H9 (cell line): Measurements from ENCODE around the gene ZNF98. TPM values are rescaled to one million over a fixed set of nuclear protein-coding genes. Genes with fewer than 3 reads are reported as not detected.

Experiments
- DNase-seq: peaks from one replicate; pipeline ENCODE4 v3.0.0-alpha.2; 2017
- H2AFZ ChIP-seq: one replicate; pipeline ENCODE4 v1.6.1; 2013; ENCODE audit warnings: mild to moderate bottlenecking, low read length, control low read depth, moderate library complexity
- H2AK5ac ChIP-seq: 2 replicates; pipeline ENCODE4 v1.6.1; 2013; ENCODE audit warnings: low read length, control low read depth, mixed read lengths; ENCODE audit not compliant: insufficient read length
- H2BK120ac ChIP-seq: one replicate; pipeline ENCODE4 v1.6.1; 2013; ENCODE audit warnings: low read depth, mild to moderate bottlenecking, low read length, control low read depth, inconsistent platforms; ENCODE audit not compliant: poor library complexity, severe bottlenecking
- H2BK12ac ChIP-seq: 2 replicates; pipeline ENCODE4 v1.6.1; 2013; ENCODE audit warnings: low read length, control low read depth, mixed read lengths, low read depth; ENCODE audit not compliant: insufficient read length
- H2BK15ac ChIP-seq: 2 replicates; pipeline ENCODE4 v1.6.1; 2013; ENCODE audit warnings: low read depth, low read length, control low read depth
- H2BK20ac ChIP-seq: one replicate; pipeline ENCODE4 v1.6.1; 2013; ENCODE audit warnings: low read depth, mild to moderate bottlenecking, low read length, control low read depth, inconsistent platforms; ENCODE audit not compliant: poor library complexity, severe bottlenecking
- H2BK5ac ChIP-seq: 2 replicates; pipeline ENCODE4 v1.6.1; 2013; ENCODE audit warnings: low read length, control low read depth, mixed read lengths; ENCODE audit not compliant: insufficient read length
- H3K14ac ChIP-seq: 2 replicates; pipeline ENCODE4 v1.6.1; 2013; ENCODE audit warnings: low read length, control low read depth; ENCODE audit not compliant: insufficient read depth
- H3K18ac ChIP-seq: 2 replicates; pipeline ENCODE4 v1.6.1; 2013; ENCODE audit warnings: low read depth, mild to moderate bottlenecking, mixed read lengths, low read length, control low read depth; ENCODE audit not compliant: insufficient read length
- H3K23ac ChIP-seq: 2 replicates; pipeline ENCODE4 v1.6.1; 2013; ENCODE audit warnings: low read length, control low read depth, mixed read lengths, low read depth; ENCODE audit not compliant: insufficient read length
- H3K23me2 ChIP-seq: 2 replicates; pipeline ENCODE4 v1.6.1; 2013; ENCODE audit warnings: low read depth, mild to moderate bottlenecking, mixed read lengths, low read length, control low read depth; ENCODE audit not compliant: insufficient read length, poor library complexity, severe bottlenecking
- H3K27ac ChIP-seq: 2 replicates; pipeline ENCODE4 v1.5.1; 2013; ENCODE audit warnings: low read length, control low read depth, mixed read lengths, low read depth; ENCODE audit not compliant: insufficient read length
- H3K27me3 ChIP-seq: 2 replicates; pipeline ENCODE4 v1.6.1; 2013; ENCODE audit warnings: low read length, control low read depth, inconsistent platforms; ENCODE audit not compliant: insufficient read depth
- H3K4ac ChIP-seq: 2 replicates; pipeline ENCODE4 v1.6.1; 2013; ENCODE audit warnings: low read depth, mild to moderate bottlenecking, control low read depth, inconsistent platforms, low read length, moderate library complexity
- H3K4me1 ChIP-seq: 2 replicates; pipeline ENCODE4 v1.6.1; 2013; ENCODE audit warnings: low read length, control low read depth, inconsistent platforms; ENCODE audit not compliant: insufficient read depth
- H3K4me2 ChIP-seq: 2 replicates; pipeline ENCODE4 v1.6.1; 2013; ENCODE audit warnings: low read length, control low read depth, mixed read lengths; ENCODE audit not compliant: insufficient read length, insufficient read depth
- H3K56ac ChIP-seq: 2 replicates; pipeline ENCODE4 v1.6.1; 2013; ENCODE audit warnings: low read depth, mild to moderate bottlenecking, mixed read lengths, low read length, control low read depth; ENCODE audit not compliant: insufficient read length
- H3K79me1 ChIP-seq: 2 replicates; pipeline ENCODE4 v1.6.1; 2013; ENCODE audit warnings: low read depth, mild to moderate bottlenecking, moderate library complexity, low read length, control low read depth, inconsistent platforms; ENCODE audit not compliant: insufficient read depth, poor library complexity, severe bottlenecking
- H3K79me2 ChIP-seq: 2 replicates; pipeline ENCODE4 v1.6.1; 2013; ENCODE audit warnings: low read length, control low read depth, inconsistent platforms; ENCODE audit not compliant: insufficient read depth
- H3K9ac ChIP-seq: 2 replicates; pipeline ENCODE4 v1.6.1; 2013; ENCODE audit warnings: low read length, control low read depth, mixed read lengths; ENCODE audit not compliant: insufficient read length; ENCODE audit errors: extremely low read depth
- H3K9me3 ChIP-seq: one replicate; pipeline ENCODE4 v1.6.1; 2013; ENCODE audit warnings: low read depth, low read length, inconsistent platforms; ENCODE audit not compliant: control insufficient read depth
- H3T11ph ChIP-seq: one replicate; pipeline ENCODE4 v1.6.1; 2013; ENCODE audit warnings: mild to moderate bottlenecking, low read length, control low read depth, inconsistent platforms
- H4K20me1 ChIP-seq: one replicate; pipeline ENCODE4 v1.6.1; 2013; ENCODE audit not compliant: control insufficient read depth, insufficient read length, insufficient read depth
- H4K5ac ChIP-seq: 2 replicates; pipeline ENCODE4 v1.6.1; 2013; ENCODE audit warnings: low read depth, mild to moderate bottlenecking, mixed read lengths, low read length, control low read depth; ENCODE audit not compliant: insufficient read length
- H4K8ac ChIP-seq: replicated peaks from 2 replicates; pipeline ENCODE4 v1.6.1; 2013; ENCODE audit warnings: low read length, control low read depth, mixed read lengths, low read depth; ENCODE audit not compliant: insufficient read length
- H4K91ac ChIP-seq: 2 replicates; pipeline ENCODE4 v1.6.1; 2013; ENCODE audit warnings: low read depth, mild to moderate bottlenecking, moderate library complexity, mixed read lengths, low read length, control low read depth; ENCODE audit not compliant: insufficient read length
- H3K27ac Mint-ChIP-seq, 3 experiments: 2 replicates in 2 of 3; 3 replicates in 1 of 3; pipeline ENCODE4 v1.8.0; 2020 to 2021; ENCODE audit warnings: mixed read lengths in 3 of 3, mild to moderate bottlenecking in 1 of 3, moderate library complexity in 1 of 3
- H3K27me3 Mint-ChIP-seq: 2 replicates; pipeline ENCODE4 v1.8.0; 2021; ENCODE audit warnings: low read depth, mild to moderate bottlenecking, moderate library complexity, mixed read lengths
- H3K36me3 Mint-ChIP-seq, 3 experiments: 2 replicates in 2 of 3; 3 replicates in 1 of 3; pipeline ENCODE4 v1.8.0; 2020 to 2021; ENCODE audit warnings: low read depth in 3 of 3, mixed read lengths in 3 of 3; ENCODE audit not compliant: insufficient read depth in 1 of 3
- H3K4me1 Mint-ChIP-seq, 2 experiments: 2 replicates each; pipeline ENCODE4 v1.8.0; 2020; ENCODE audit warnings: mixed read lengths in 2 of 2
- H3K4me3 Mint-ChIP-seq, 2 experiments: 2 replicates in 1 of 2; 3 replicates in 1 of 2; pipeline ENCODE4 v1.8.0; 2020 to 2021; ENCODE audit warnings: mild to moderate bottlenecking in 2 of 2, mixed read lengths in 2 of 2, moderate library complexity in 1 of 2
- H3K9me3 Mint-ChIP-seq, 2 experiments: 2 replicates in 1 of 2; 3 replicates in 1 of 2; pipeline ENCODE4 v1.8.0; 2020; ENCODE audit warnings: mild to moderate bottlenecking in 2 of 2, mixed read lengths in 2 of 2, moderate library complexity in 1 of 2
- CTCF ChIP-seq: fragments of 200-600 bp; sonication (generic); conservative IDR thresholded peaks from 3 replicates; pipeline ENCODE4 v1.8.0; 2021; ENCODE audit warnings: antibody characterized with exemption, mild to moderate bottlenecking
- WGBS: extraction: QIAGEN DNeasy Blood & Tissue Kit; methylation state at CpG from one replicate; pipeline ENCODE4 v1.1.7; 2013; ENCODE audit warnings: missing lambda C conversion rate, low lambda C conversion rate, mixed read lengths; ENCODE audit not compliant: insufficient read length; ENCODE audit errors: extremely low coverage; 5-methylcytosine and 5-hydroxymethylcytosine counted together
- long read RNA-seq: library from polyadenylated mRNA; unstranded; transcript quantifications from one replicate; pipeline ENCODE4 v2.0.0, GENCODE V29; 2020
- total RNA-seq: library from RNA; stranded (reverse); gene quantifications from 2 replicates; pipeline ENCODE4 v1.2.1, GENCODE V29; 2021

Gene ZNF98
- not detected in 2 replicates for total RNA-seq
- long read RNA-seq: 0 reads

GRCh38 chr19:22422211-22422610 is at the start of gene ZNF98:
Gene ZNF98 (minus strand): TSS chr19:22422346. CDS start chr19:22422224, 122 bp downstream.
- Histone ChIP-seq H4K20me1 (no peaks in the 10 kb centered on the region), H3K9ac (no peak within 1 kb of the TSS), H3K23me2 (no peaks in the 10 kb centered on the region), H3K14ac (no peak within 1 kb of the TSS), H2BK15ac (no peak within 1 kb of the TSS), H3K27me3 (no peaks in the 10 kb centered on the region), H3K79me2 (no peaks in the 10 kb centered on the region), H2BK120ac (no peak within 1 kb of the TSS), H2BK5ac (no peak within 1 kb of the TSS), H3K18ac (no peak within 1 kb of the TSS), H3K27ac (no peak within 1 kb of the TSS), H2AK5ac (no peak within 1 kb of the TSS), H2BK12ac (no peak within 1 kb of the TSS), H2BK20ac (no peak within 1 kb of the TSS), H3K4me2 (no peak within 1 kb of the TSS), H2AFZ (no peak within 1 kb of the TSS), H4K91ac (no peak within 1 kb of the TSS), H3K9me3 (peaks cover 93% of the 10 kb centered on the region), H3K23ac (no peak within 1 kb of the TSS), H4K8ac (no peak within 1 kb of the TSS), H3K79me1 (no peaks in the 10 kb centered on the region), H3K56ac (no peak within 1 kb of the TSS), H3K4ac (no peak within 1 kb of the TSS), H3K4me1 (no peaks in the 10 kb centered on the region), H4K5ac (no peak within 1 kb of the TSS), H3T11ph (no peak within 1 kb of the TSS)
- no peaks in the 10 kb centered on the region for H3K4me1 Mint-ChIP-seq
- no peak for TF ChIP-seq CTCF
- WGBS: no CpG with 5 or more reads among the region's 16 CpGs
- H3K27me3 Mint-ChIP-seq: no peaks in the 10 kb centered on the region; the same call in none of the 2 replicates
- H3K36me3 Mint-ChIP-seq: peaks cover 0 to 21% (median 13%) of the 10 kb centered on the region in 3 experiments; a peak in 5 of 7 replicates
- peaks cover 92 to 97% of the 10 kb centered on the region in 2 experiments for H3K9me3 Mint-ChIP-seq
- H3K4me3 Mint-ChIP-seq: no peak within 1 kb of the TSS
- no peak for DNase-seq
- H3K27ac Mint-ChIP-seq: no peak within 1 kb of the TSS
